ENCODE data around the gene MAP7D1.

Gene MAP7D1

GRCh38 chr1:36132029-36132428 lies 23.9 kb upstream of the MAP7D1 start:
- Mint-ChIP-seq H3K27me3 (ENCODE audit: low read depth) (peaks cover 13% of the 10 kb centered on the region), H3K9me3 (no peaks in the 10 kb centered on the region), H3K4me3 (no peak overlapping the region), H3K4me1 (peaks cover 28% of the 10 kb centered on the region), H3K27ac (peak overlapping the region in 1 of 3 experiments; percentile 5), H3K36me3 (ENCODE audit: low read depth) (no peaks in the 10 kb centered on the region)
- TF ChIP-seq, protein P1, sequence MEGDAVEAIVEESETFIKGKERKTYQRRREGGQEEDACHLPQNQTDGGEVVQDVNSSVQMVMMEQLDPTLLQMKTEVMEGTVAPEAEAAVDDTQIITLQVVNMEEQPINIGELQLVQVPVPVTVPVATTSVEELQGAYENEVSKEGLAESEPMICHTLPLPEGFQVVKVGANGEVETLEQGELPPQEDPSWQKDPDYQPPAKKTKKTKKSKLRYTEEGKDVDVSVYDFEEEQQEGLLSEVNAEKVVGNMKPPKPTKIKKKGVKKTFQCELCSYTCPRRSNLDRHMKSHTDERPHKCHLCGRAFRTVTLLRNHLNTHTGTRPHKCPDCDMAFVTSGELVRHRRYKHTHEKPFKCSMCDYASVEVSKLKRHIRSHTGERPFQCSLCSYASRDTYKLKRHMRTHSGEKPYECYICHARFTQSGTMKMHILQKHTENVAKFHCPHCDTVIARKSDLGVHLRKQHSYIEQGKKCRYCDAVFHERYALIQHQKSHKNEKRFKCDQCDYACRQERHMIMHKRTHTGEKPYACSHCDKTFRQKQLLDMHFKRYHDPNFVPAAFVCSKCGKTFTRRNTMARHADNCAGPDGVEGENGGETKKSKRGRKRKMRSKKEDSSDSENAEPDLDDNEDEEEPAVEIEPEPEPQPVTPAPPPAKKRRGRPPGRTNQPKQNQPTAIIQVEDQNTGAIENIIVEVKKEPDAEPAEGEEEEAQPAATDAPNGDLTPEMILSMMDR (IDR thresholded peaks at IDR 0.05; ENCODE audit: unreplicated experiment in 3 of 3), result no peak

DNA sequence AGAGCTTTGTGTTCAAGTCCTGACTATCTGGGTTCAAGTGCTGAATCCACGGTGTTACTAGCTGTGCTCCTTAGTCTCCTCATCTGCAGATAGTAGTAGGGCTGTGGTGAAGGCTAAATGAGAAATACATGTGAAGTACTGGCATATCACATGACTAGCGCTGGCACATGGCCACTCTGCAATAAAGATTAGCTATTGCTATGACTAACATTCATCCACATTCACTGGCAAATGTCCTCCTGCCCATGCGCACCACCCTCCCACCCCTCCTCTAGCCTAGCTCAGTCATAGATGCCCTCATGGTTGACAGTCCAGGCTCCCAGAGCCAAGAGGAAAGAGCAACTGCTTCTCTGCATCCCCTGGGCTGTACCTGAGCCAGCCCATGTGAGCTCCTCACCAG lies 22.5 kb upstream of the MAP7D1 start:
- Mint-ChIP-seq H3K36me3 (ENCODE audit: low read depth) (peaks cover 11% of the 10 kb centered on the region), H3K27ac (peak overlapping the region in 1 of 3 experiments; percentile 40), H3K4me1 (peaks cover 22% of the 10 kb centered on the region), H3K9me3 (no peaks in the 10 kb centered on the region), H3K27me3 (ENCODE audit: low read depth) (peaks cover 7% of the 10 kb centered on the region), H3K4me3 (no peak overlapping the region)
- TF ChIP-seq, protein P1 (IDR thresholded peaks at IDR 0.05; ENCODE audit: unreplicated experiment in 3 of 3), result no peak

DNA sequence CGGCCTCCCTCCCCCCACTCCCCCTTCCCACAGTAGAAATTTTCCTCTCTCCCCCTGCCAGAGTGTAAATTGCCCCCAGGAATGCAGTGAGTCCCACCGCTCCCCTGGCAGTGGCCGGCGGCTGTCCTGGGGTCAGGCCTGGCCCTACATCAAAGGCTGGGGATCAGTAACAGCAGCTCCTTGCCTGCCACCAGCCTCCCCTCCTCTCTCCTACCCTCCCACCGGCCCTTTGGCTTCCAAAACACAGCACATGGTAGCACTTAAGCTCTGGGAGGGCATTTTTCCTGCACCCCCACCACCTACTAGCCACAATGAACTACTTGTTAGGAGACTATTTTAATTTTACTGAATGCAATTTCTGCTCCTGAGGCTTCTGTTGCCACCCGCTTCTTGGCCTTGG lies 21.9 kb upstream of the MAP7D1 start:
- Mint-ChIP-seq H3K4me3 (no peak overlapping the region), H3K36me3 (ENCODE audit: low read depth) (peaks cover 13% of the 10 kb centered on the region), H3K9me3 (no peaks in the 10 kb centered on the region), H3K27me3 (ENCODE audit: low read depth) (peaks cover 4% of the 10 kb centered on the region), H3K4me1 (peaks cover 22% of the 10 kb centered on the region), H3K27ac (peak overlapping the region in 2 of 3 experiments; percentile 40 to 78)
- TF ChIP-seq, protein P1 (IDR thresholded peaks at IDR 0.05; ENCODE audit: unreplicated experiment in 3 of 3), result no peak

DNA sequence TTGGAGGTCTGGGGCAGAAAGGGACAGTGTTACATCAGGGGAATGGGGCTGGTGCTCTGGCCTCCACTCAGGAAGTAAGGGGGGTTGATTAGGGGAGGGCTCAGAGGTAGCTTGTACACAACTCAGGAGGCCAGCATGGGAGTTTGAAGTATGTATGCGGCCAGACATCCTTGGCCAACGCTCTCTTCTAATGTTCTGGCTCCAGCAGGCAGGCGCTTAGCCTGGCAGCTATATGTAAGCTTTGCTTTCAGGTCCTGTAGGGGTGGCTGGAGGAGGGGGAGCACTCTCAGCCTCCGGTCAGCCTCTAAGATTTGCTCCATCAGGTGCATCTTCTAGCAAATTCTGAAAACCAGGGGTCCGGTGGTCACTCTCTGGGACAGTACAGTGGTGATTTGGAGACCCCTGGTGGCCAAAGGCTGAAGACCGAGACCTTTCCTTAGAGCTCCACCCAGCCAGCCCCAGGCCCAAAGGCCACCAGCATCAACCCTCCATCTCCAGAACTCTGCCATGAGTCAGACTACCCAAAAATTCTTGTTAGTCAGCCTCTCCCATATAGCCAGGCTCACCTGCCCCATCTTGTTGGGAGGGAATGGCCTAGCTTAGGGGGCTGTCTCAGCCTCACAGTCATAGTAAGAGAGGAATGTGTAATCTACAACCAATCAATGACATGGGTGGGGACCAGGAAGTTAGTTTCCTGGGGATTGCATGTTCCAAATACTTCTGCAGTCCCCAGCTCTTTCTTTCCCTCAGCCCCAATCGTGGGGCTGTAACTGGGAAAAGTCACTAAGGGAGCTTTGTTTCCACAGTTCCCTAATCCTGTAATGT lies 21.2 kb upstream of the MAP7D1 start:
- Mint-ChIP-seq H3K4me1 (peaks cover 22% of the 10 kb centered on the region), H3K27ac (peak overlapping the region in 2 of 3 experiments; percentile 43 to 78), H3K4me3 (no peak overlapping the region), H3K27me3 (ENCODE audit: low read depth) (no peaks in the 10 kb centered on the region), H3K36me3 (ENCODE audit: low read depth) (peaks cover 17% of the 10 kb centered on the region), H3K9me3 (no peaks in the 10 kb centered on the region)
- TF ChIP-seq, protein P1 (IDR thresholded peaks at IDR 0.05; ENCODE audit: unreplicated experiment in 3 of 3), result peak; percentile 80 to 84 (median 81)

- peak overlapping the region in 2 of 3 experiments; percentile 43 to 78 for H3K27ac Mint-ChIP-seq
- TF ChIP-seq, protein P1 (IDR thresholded peaks at IDR 0.05; ENCODE audit: unreplicated experiment in 3 of 3), result no peak
- H3K9me3 Mint-ChIP-seq, result no peaks in the 10 kb centered on the region
- peaks cover 20% of the 10 kb centered on the region for H3K4me1 Mint-ChIP-seq
- no peaks in the 10 kb centered on the region for H3K27me3 Mint-ChIP-seq (ENCODE audit: low read depth)
- peaks cover 21% of the 10 kb centered on the region for H3K36me3 Mint-ChIP-seq (ENCODE audit: low read depth)
- H3K4me3 Mint-ChIP-seq, result no peak overlapping the region
These were observed 20.7 kb upstream of the MAP7D1 start for GRCh38 chr1:36135330-36135667.

DNA sequence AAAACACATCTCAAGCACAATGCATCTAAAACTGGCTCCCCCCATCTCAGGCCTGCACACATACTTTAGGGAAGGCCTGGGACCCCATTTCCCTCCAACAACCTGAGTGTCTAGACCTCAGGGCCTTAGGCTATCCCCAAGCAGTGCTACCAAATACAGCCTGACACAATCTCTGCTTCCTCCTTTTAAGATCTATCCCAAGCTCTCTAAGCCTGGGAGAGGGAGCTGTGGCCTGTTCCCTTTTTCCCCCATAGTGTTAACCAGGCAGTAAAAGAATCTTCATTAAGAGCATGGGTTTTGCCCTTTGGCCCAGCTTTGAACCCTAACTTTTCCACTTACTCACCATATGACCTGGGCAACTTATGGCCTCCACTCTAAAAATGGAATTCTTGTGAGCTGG lies 20.2 kb upstream of the MAP7D1 start:
- H3K36me3 Mint-ChIP-seq (ENCODE audit: low read depth), result peaks cover 21% of the 10 kb centered on the region
- TF ChIP-seq, protein P1 (IDR thresholded peaks at IDR 0.05; ENCODE audit: unreplicated experiment in 3 of 3), result no peak
- no peaks in the 10 kb centered on the region for H3K9me3 Mint-ChIP-seq

More for the DNA sequence above, 20.2 kb upstream of the MAP7D1 start:
- Mint-ChIP-seq H3K4me3 (no peak overlapping the region), H3K4me1 (peaks cover 17% of the 10 kb centered on the region), H3K27ac (peak overlapping the region; percentile 23 to 78 (median 43)), H3K27me3 (ENCODE audit: low read depth) (no peaks in the 10 kb centered on the region)
